H1 (cell line): ENCODE measurements around the gene CASP5. TPM values are rescaled to one million over a fixed set of nuclear protein-coding genes. Genes with fewer than 3 reads are reported as not detected.
"Not testable (repeated sequence)": the region's sequence is repeated elsewhere in the genome, so short reads cannot be mapped to it uniquely, and the experiment has no call there.

Experiments
- CTCF ChIA-PET: fragments of 300-600 bp; sonication (Branson Sonifier 250); formaldehyde crosslinking; loops from one replicate; lab custom pipeline; 2021; ENCODE audit not compliant: partially characterized antibody; lab: Charles Lee
- POLR2A ChIA-PET: fragments of 300-600 bp; sonication (Branson Sonifier 250); formaldehyde crosslinking; loops from one replicate; lab custom pipeline; 2021; ENCODE audit warnings: inconsistent platforms; ENCODE audit not compliant: partially characterized antibody; lab: Charles Lee
- DNase-seq, 2 experiments: peaks; one replicate each; pipeline versions ENCODE4 v3.0.0 to v3.0.0-alpha.2; 2010 to 2022; ENCODE audit warnings: low spot score in 2 of 2, low read depth in 1 of 2, mixed read lengths in 1 of 2
- FAIRE-seq: peaks from 2 replicates; lab custom pipeline; 2011; peaks lifted over from hg19 to GRCh38; lab: Jason Lieb, UNC
- H2AFZ ChIP-seq: 2 replicates; pipeline ENCODE4 v1.8.1; 2012; ENCODE audit warnings: low read length, inconsistent platforms
- H2AK5ac ChIP-seq: 2 replicates; pipeline ENCODE4 v1.6.1; 2013; ENCODE audit warnings: low read depth, low read length
- H2BK120ac ChIP-seq: replicated peaks from 2 replicates; pipeline ENCODE3; 2013; ENCODE audit warnings: low read depth, low read length, inconsistent platforms
- H2BK12ac ChIP-seq: 2 replicates; pipeline ENCODE4 v1.6.1; 2013; ENCODE audit warnings: low read depth, low read length
- H2BK15ac ChIP-seq: 2 replicates; pipeline ENCODE4 v1.6.1; 2013; ENCODE audit warnings: low read length
- H2BK20ac ChIP-seq: 2 replicates; pipeline ENCODE4 v1.6.1; 2013; ENCODE audit warnings: low read length
- H2BK5ac ChIP-seq: 2 replicates; pipeline ENCODE4 v1.6.1; 2013; ENCODE audit warnings: low read depth, low read length
- H3K14ac ChIP-seq: 2 replicates; pipeline ENCODE4 v1.6.1; 2013; ENCODE audit warnings: inconsistent platforms; ENCODE audit not compliant: insufficient read length
- H3K18ac ChIP-seq: 2 replicates; pipeline ENCODE4 v1.6.1; 2013; ENCODE audit warnings: low read length; ENCODE audit errors: extremely low read depth
- H3K23ac ChIP-seq: 2 replicates; pipeline ENCODE4 v1.6.1; 2013; ENCODE audit warnings: inconsistent platforms; ENCODE audit not compliant: insufficient read length
- H3K23me2 ChIP-seq: 2 replicates; pipeline ENCODE4 v1.6.1; 2013; ENCODE audit warnings: low read depth, low read length
- H3K27ac ChIP-seq: 2 replicates; pipeline ENCODE4 v1.6.1; 2011; ENCODE audit warnings: low read depth, low read length, inconsistent platforms
- H3K27me3 ChIP-seq, 4 experiments: replicated peaks in 1 of 4; 1 replicate in 1 of 4; 2 replicates in 3 of 4; pipeline versions ENCODE4 v1.6.1 to v1.8.1; 2011 to 2013; ENCODE audit warnings: low read length in 3 of 4, mild to moderate bottlenecking in 3 of 4, inconsistent platforms in 2 of 4, mixed read lengths in 2 of 4, moderate library complexity in 1 of 4; ENCODE audit not compliant: control insufficient read depth in 3 of 4, insufficient read depth in 3 of 4; ENCODE audit errors: extremely low read depth in 1 of 4
- H3K36me3 ChIP-seq, 4 experiments: 2 replicates each; pipeline versions ENCODE4 v1.6.1 to v1.8.1; 2011 to 2013; ENCODE audit warnings: mild to moderate bottlenecking in 4 of 4, low read length in 3 of 4, moderate library complexity in 2 of 4, control low read depth in 1 of 4, inconsistent platforms in 1 of 4; ENCODE audit not compliant: insufficient read depth in 4 of 4, control insufficient read depth in 2 of 4
- H3K4ac ChIP-seq: replicated peaks from 2 replicates; pipeline ENCODE3; 2013; ENCODE audit warnings: low read length, low read depth, mixed read lengths, inconsistent platforms; ENCODE audit not compliant: insufficient read length
- H3K4me1 ChIP-seq, 4 experiments: replicated peaks in 1 of 4; 1 replicate in 1 of 4; 2 replicates in 3 of 4; pipeline versions ENCODE4 v1.6.1 to v1.8.1; 2011 to 2013; ENCODE audit warnings: low read length in 3 of 4, inconsistent platforms in 2 of 4, mixed read lengths in 1 of 4; ENCODE audit not compliant: insufficient read depth in 4 of 4, control insufficient read depth in 3 of 4
- H3K4me2 ChIP-seq, 2 experiments: 2 replicates each; pipeline versions ENCODE4 v1.6.1 to v1.8.1; 2011 to 2013; ENCODE audit warnings: low read depth in 2 of 2, low read length in 2 of 2, control low read depth in 1 of 2, inconsistent platforms in 1 of 2, mild to moderate bottlenecking in 1 of 2; ENCODE audit not compliant: insufficient read depth in 1 of 2
- H3K4me3 ChIP-seq, 4 experiments: fragments of 200-600, 300-600 bp in 1 of 4; sonication (generic), shearing (Covaris generic), sonication (Bioruptor Twin) in 1 of 4; 2 replicates each; pipeline versions ENCODE4 v1.5.1 to v1.8.1; 2011 to 2016; ENCODE audit warnings: low read length in 4 of 4, low read depth in 3 of 4, control low read depth in 2 of 4, inconsistent platforms in 2 of 4, mild to moderate bottlenecking in 2 of 4, mixed read lengths in 1 of 4, moderate library complexity in 1 of 4; ENCODE audit not compliant: insufficient read depth in 2 of 4; ENCODE audit errors: extremely low read depth in 1 of 4
- H3K56ac ChIP-seq: replicated peaks from 2 replicates; pipeline ENCODE3; 2013; ENCODE audit warnings: low read depth, mild to moderate bottlenecking, mixed read lengths, low read length, inconsistent platforms; ENCODE audit not compliant: insufficient read length
- H3K79me1 ChIP-seq: 2 replicates; pipeline ENCODE4 v1.6.1; 2013; ENCODE audit warnings: low read depth, low read length, control low read depth
- H3K79me2 ChIP-seq, 2 experiments: 2 replicates each; pipeline versions ENCODE4 v1.6.1 to v1.8.1; 2012 to 2013; ENCODE audit warnings: low read length in 2 of 2, mild to moderate bottlenecking in 2 of 2, inconsistent platforms in 1 of 2; ENCODE audit not compliant: insufficient read depth in 2 of 2, control insufficient read depth in 1 of 2
- H3K9ac ChIP-seq, 4 experiments: replicated peaks in 1 of 4; 1 replicate in 1 of 4; 2 replicates in 3 of 4; pipeline versions ENCODE4 v1.6.1 to v1.8.1; 2011 to 2013; ENCODE audit warnings: low read depth in 3 of 4, low read length in 3 of 4, control low read depth in 2 of 4, mild to moderate bottlenecking in 2 of 4, moderate library complexity in 2 of 4, inconsistent platforms in 1 of 4; ENCODE audit errors: extremely low read depth in 1 of 4
- H3K9me3 ChIP-seq, 2 experiments: 2 replicates each; pipeline versions ENCODE4 v1.6.1 to v1.8.1; 2012 to 2013; ENCODE audit warnings: mild to moderate bottlenecking in 2 of 2, moderate library complexity in 2 of 2, control low read depth in 1 of 2, inconsistent platforms in 1 of 2, low read depth in 1 of 2, low read length in 1 of 2, mixed read lengths in 1 of 2; ENCODE audit not compliant: insufficient read depth in 2 of 2
- H4K20me1 ChIP-seq, 2 experiments: replicated peaks in 1 of 2; 2 replicates each; pipeline versions ENCODE3 to v1.8.1; 2011 to 2013; ENCODE audit warnings: inconsistent platforms in 2 of 2, low read length in 2 of 2, mild to moderate bottlenecking in 1 of 2; ENCODE audit not compliant: insufficient read depth in 2 of 2, control insufficient read depth in 1 of 2
- H4K5ac ChIP-seq: 2 replicates; pipeline ENCODE4 v1.6.1; 2013; ENCODE audit warnings: low read length, low read depth, mixed read lengths, inconsistent platforms; ENCODE audit not compliant: insufficient read length
- H4K8ac ChIP-seq: 2 replicates; pipeline ENCODE4 v1.8.0; 2013; ENCODE audit warnings: mild to moderate bottlenecking, moderate library complexity, low read length, inconsistent platforms; ENCODE audit not compliant: insufficient read depth; ENCODE audit errors: extremely low read depth
- H4K91ac ChIP-seq: replicated peaks from 2 replicates; pipeline ENCODE3; 2013; ENCODE audit warnings: low read length, mixed read lengths, inconsistent platforms; ENCODE audit not compliant: insufficient read length
- WGBS, 2 experiments: shearing (Covaris generic) in 1 of 2; methylation state at CpG; one replicate each; pipeline versions ENCODE4 v1.1.6 to v1.1.7; 2013 to 2015; ENCODE audit warnings: low lambda C conversion rate in 2 of 2, mixed read lengths in 2 of 2, inconsistent platforms in 1 of 2, low coverage in 1 of 2, missing lambda C conversion rate in 1 of 2; ENCODE audit not compliant: insufficient replicate concordance in 2 of 2, insufficient coverage in 1 of 2, insufficient read length in 1 of 2; ENCODE audit errors: extremely low coverage in 1 of 2, missing lambda C conversion rate in 1 of 2; 5-methylcytosine and 5-hydroxymethylcytosine counted together
- polyA plus RNA-seq, 7 experiments: library from polyadenylated mRNA; depleted of rRNA in 3 of 7; stranded (reverse) in 5 of 7; unstranded in 2 of 7; fragments of >200 nt in 5 of 7; fragments of 200-250 nt in 2 of 7; gene quantifications; 1 replicate in 5 of 7; 2 replicates in 1 of 7; 4 replicates in 1 of 7; pipeline versions ENCODE4 v1.2.1 to v1.2.3, GENCODE V29; 2011 to 2013; ENCODE audit warnings: missing spikeins in 2 of 7, mixed read lengths in 2 of 7
- total RNA-seq: library from RNA; stranded (reverse); fragmentation: NEBNext Ultra II Directional; extraction: Animal tissue kit (Norgen Biotek cat#: 25700); gene quantifications from 2 replicates; pipeline ENCODE4 v1.2.1, GENCODE V29; 2021

CASP5 gene
- total and polyA plus RNA-seq, 2 of the 8 experiments (the other 6 are each of a cell fraction or from before 2014, with no cell fraction given) = not detected

DNA sequence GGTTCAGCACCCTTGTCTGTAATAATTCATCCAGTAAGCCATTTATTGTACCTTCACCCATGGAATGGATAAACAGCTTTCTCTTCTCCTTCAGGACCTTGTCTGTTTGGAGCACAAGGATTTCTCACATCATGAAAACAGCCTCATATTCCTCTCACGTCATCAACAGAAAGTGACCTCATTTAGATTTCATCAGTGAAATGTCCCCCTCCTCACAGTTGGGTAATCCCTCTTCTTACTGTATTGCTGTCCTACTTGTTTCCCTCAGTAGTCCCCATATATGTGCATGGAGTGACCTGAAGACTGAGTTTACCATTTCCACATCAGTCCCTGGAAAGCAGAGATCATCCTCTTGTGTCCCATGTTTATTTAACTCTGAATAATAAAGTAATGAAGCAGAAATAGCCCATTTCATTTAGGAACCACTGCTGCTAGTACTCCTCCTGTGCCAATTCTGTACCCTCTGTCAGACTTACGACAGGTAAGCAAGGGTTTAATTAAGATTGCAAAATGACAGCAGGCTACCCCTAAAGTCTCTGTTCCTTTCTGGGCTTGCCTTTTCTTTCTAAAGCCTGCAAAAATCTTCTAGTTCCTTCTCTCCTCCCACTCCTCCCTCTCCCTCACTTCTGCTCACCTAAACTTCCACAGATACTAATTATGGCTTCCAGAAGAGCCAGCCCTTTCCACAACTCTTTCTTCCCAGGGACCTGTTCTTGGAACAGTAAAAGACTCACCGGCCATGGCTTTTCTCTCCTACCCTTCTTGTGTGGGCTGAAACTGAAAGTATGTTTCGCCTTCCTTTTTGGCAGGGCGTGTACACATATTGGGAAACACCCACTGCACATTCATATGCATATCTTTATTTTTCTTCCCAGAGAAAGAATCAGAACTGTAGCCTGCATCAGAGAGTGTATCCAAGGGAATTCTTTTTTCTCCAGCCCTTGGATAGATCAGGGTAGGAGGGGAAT lies 21.9 kb upstream of the CASP5 start, which contains the start of gene CARD16:
Gene CARD16 (minus strand): TSS at position 779 of the 968 bp plus-strand sequence. CDS start 38 bp downstream, at position 741.
- H3K4ac ChIP-seq, CTCF ChIA-PET, H3K79me1 ChIP-seq, H3K4me3 ChIP-seq, H3K18ac ChIP-seq, H2BK120ac ChIP-seq, H3K79me2 ChIP-seq, H2AK5ac ChIP-seq, H3K36me3 ChIP-seq, H4K20me1 ChIP-seq, H3K4me1 ChIP-seq, POLR2A ChIA-PET, H4K8ac ChIP-seq, H4K5ac ChIP-seq, H4K91ac ChIP-seq, H2BK15ac ChIP-seq, H3K27me3 ChIP-seq, H3K27ac ChIP-seq, H3K4me2 ChIP-seq, H3K9ac ChIP-seq, H2AFZ ChIP-seq, H3K23me2 ChIP-seq, H2BK12ac ChIP-seq, H2BK5ac ChIP-seq, H3K23ac ChIP-seq, H3K14ac ChIP-seq, H3K56ac ChIP-seq, FAIRE-seq, DNase-seq, H2BK20ac ChIP-seq, H3K9me3 ChIP-seq: not testable (repeated sequence)
- 99% methylated on average over 5 of the region's 5 CpGs; no CpG with 5 or more reads in 1 of the 2 experiments for WGBS, 2 experiments
